Sigmoid colon (tissue), 4 donors: ENCODE results near the gene MSTO1.

ENCODE experiments used
- CTCF ChIP-seq, 4 experiments: fragments of 450-650 bp in 3 of 4; fragments of 200-600 bp in 1 of 4; IDR thresholded peaks; one replicate each; pipeline ENCODE4 v1.5.1; 2016 to 2019; ENCODE audit warnings: antibody characterized with exemption in 4 of 4, mild to moderate bottlenecking in 3 of 4, moderate library complexity in 2 of 4
- EP300 ChIP-seq, 4 donors: sonication (generic); formaldehyde crosslinking; IDR thresholded peaks; one replicate each; pipeline ENCODE4 v1.6.1; 2017; ENCODE audit warnings: antibody characterized with exemption in 4 of 4
- POLR2A ChIP-seq, 2 donors: fragments of 450-650 bp; IDR thresholded peaks; one replicate each; pipeline ENCODE4 v1.6.1; 2016; ENCODE audit warnings: antibody characterized with exemption in 2 of 2, mild to moderate bottlenecking in 2 of 2, moderate library complexity in 2 of 2
- POLR2AphosphoS5 ChIP-seq, 4 donors: sonication (generic); formaldehyde crosslinking; IDR thresholded peaks; one replicate each; pipeline ENCODE4 v1.6.1; 2017; ENCODE audit warnings: antibody characterized with exemption in 4 of 4

GRCh38 chr1:155640367-155640766 is 30.3 kb downstream of the MSTO1 start:
- TF ChIP-seq CTCF (IDR thresholded peaks at IDR 0.05), result no peak
- no peak for TF ChIP-seq POLR2A (IDR thresholded peaks at IDR 0.05)
- TF ChIP-seq EP300 (IDR thresholded peaks at IDR 0.05), result no peak
- TF ChIP-seq POLR2AphosphoS5 (IDR thresholded peaks at IDR 0.05), result no peak
